ENCODE data around the gene MTPN.

GRCh38 chr7:135970045-135970444, 7.1 kb downstream of the MTPN start:
- TF ChIP-seq YY1 (IDR thresholded peaks at IDR 0.05; ENCODE audit: insufficient read depth, insufficient read length) (no peak), ZNF274 (IDR thresholded peaks at IDR 0.05; ENCODE audit: low read depth, low read length) (no peak), SUZ12 (IDR thresholded peaks at IDR 0.05; ENCODE audit: extremely low read depth, insufficient read depth, insufficient read length) (no peak)
